Keratinocyte (primary cell): ENCODE data around the gene PDK2. TPM values are rescaled to one million over a fixed set of nuclear protein-coding genes. Genes with fewer than 3 reads are reported as not detected.

Source experiments
- DNase-seq: peaks from one replicate; pipeline ENCODE4 v3.0.0-alpha.2; 2011; ENCODE audit warnings: low read depth, missing footprints, low spot score
- FAIRE-seq: peaks from 2 replicates; lab custom pipeline; 2011; peaks lifted over from hg19 to GRCh38; lab: Jason Lieb, UNC
- H2AFZ ChIP-seq: 2 replicates; pipeline ENCODE4 v1.6.0; 2012; ENCODE audit warnings: low read length, control low read depth, inconsistent platforms; ENCODE audit not compliant: control insufficient read depth
- H3K27ac ChIP-seq: 2 replicates; pipeline ENCODE4 v1.5.1; 2011; ENCODE audit warnings: low read length; ENCODE audit not compliant: control insufficient read depth, insufficient read depth
- H3K27me3 ChIP-seq: 3 replicates; pipeline ENCODE4 v1.6.0; 2011; ENCODE audit warnings: low read length; ENCODE audit not compliant: control insufficient read depth, insufficient read depth; ENCODE audit errors: extremely low read depth
- H3K36me3 ChIP-seq, 2 experiments: 2 replicates in 1 of 2; 3 replicates in 1 of 2; pipeline ENCODE4 v1.5.1; 2011; ENCODE audit warnings: low read length in 2 of 2, mild to moderate bottlenecking in 1 of 2; ENCODE audit not compliant: control insufficient read depth in 2 of 2, insufficient read depth in 2 of 2; ENCODE audit errors: extremely low read depth in 1 of 2
- H3K4me1 ChIP-seq: 3 replicates; pipeline ENCODE4 v1.5.1; 2011; ENCODE audit warnings: low read length; ENCODE audit not compliant: control insufficient read depth, insufficient read depth; ENCODE audit errors: extremely low read depth
- H3K4me2 ChIP-seq: 3 replicates; pipeline ENCODE4 v1.6.0; 2011; ENCODE audit warnings: low read depth, low read length; ENCODE audit not compliant: control insufficient read depth, insufficient read depth; ENCODE audit errors: extremely low read depth
- H3K4me3 ChIP-seq, 3 experiments: fragments of 200-600 bp in 1 of 3; sonication (generic) in 1 of 3; 2 replicates in 2 of 3; 3 replicates in 1 of 3; pipeline ENCODE4 v1.5.1; 2011 to 2016; ENCODE audit warnings: low read length in 3 of 3, mild to moderate bottlenecking in 3 of 3, control low read depth in 2 of 3, inconsistent platforms in 1 of 3, low read depth in 1 of 3, mixed read lengths in 1 of 3, mixed run types in 1 of 3, moderate library complexity in 1 of 3; ENCODE audit not compliant: control insufficient read depth in 2 of 3, insufficient read depth in 2 of 3; ENCODE audit errors: extremely low read depth in 1 of 3
- H3K79me2 ChIP-seq: 2 replicates; pipeline ENCODE4 v1.6.0; 2012; ENCODE audit warnings: low read length; ENCODE audit not compliant: control insufficient read depth, insufficient read depth
- H3K9ac ChIP-seq: 3 replicates; pipeline ENCODE4 v1.6.0; 2011; ENCODE audit warnings: low read length; ENCODE audit not compliant: control insufficient read depth, insufficient read depth; ENCODE audit errors: extremely low read depth
- H3K9me1 ChIP-seq: 3 replicates; pipeline ENCODE4 v1.6.0; 2011; ENCODE audit warnings: low read length; ENCODE audit not compliant: control insufficient read depth, insufficient read depth; ENCODE audit errors: extremely low read depth
- H3K9me3 ChIP-seq: 2 replicates; pipeline ENCODE4 v1.5.1; 2012; ENCODE audit warnings: low read depth, low read length; ENCODE audit not compliant: control insufficient read depth
- H4K20me1 ChIP-seq: 3 replicates; pipeline ENCODE4 v1.6.0; 2011; ENCODE audit warnings: low read length; ENCODE audit not compliant: control insufficient read depth, insufficient read depth; ENCODE audit errors: extremely low read depth
- EZH2 ChIP-seq: IDR thresholded peaks from one replicate; pipeline ENCODE4 v1.6.1; 2012; ENCODE audit warnings: inconsistent platforms, mild to moderate bottlenecking, low read length, moderate library complexity
- dilution Hi-C: fragments of 300-500 bp; cut with MboI; formaldehyde crosslinking; loops from one replicate; pipeline ENCODE4 v1.7.0; 2020; ENCODE audit warnings: low sequenced_read_pairs; ENCODE audit not compliant: extremely low pct_ligation_motif_present
- polyA plus RNA-seq, 5 experiments: library from polyadenylated mRNA; depleted of rRNA in 3 of 5; stranded (reverse) in 3 of 5; stranded (forward) in 1 of 5; unstranded in 1 of 5; fragments of >200 nt; gene quantifications; 1 replicate in 1 of 5; 2 replicates in 3 of 5; 3 replicates in 1 of 5; pipeline versions ENCODE4 v1.2.1 to v1.2.3, GENCODE V29; 2011 to 2012; ENCODE audit warnings: missing spikeins in 2 of 5, low read depth in 1 of 5, low replicate concordance in 1 of 5
- TF ChIP-seq, protein P1 (sequence below), 3 experiments: IDR thresholded peaks in 1 of 3; conservative IDR thresholded peaks in 1 of 3; optimal IDR thresholded peaks in 1 of 3; 2 replicates in 2 of 3; 3 replicates in 1 of 3; pipeline versions ENCODE3 to v1.5.1; 2011; ENCODE audit warnings: low read length in 3 of 3, mild to moderate bottlenecking in 3 of 3, moderate library complexity in 2 of 3, control low read depth in 1 of 3, inconsistent platforms in 1 of 3; ENCODE audit not compliant: insufficient read depth in 2 of 3; ENCODE audit errors: extremely low read depth in 1 of 3

The PDK2 gene
- polyA plus RNA-seq, 1 donor (not counting 4 experiments of a cell fraction or from before 2014, with no cell fraction given), result 7.5 TPM

DNA sequence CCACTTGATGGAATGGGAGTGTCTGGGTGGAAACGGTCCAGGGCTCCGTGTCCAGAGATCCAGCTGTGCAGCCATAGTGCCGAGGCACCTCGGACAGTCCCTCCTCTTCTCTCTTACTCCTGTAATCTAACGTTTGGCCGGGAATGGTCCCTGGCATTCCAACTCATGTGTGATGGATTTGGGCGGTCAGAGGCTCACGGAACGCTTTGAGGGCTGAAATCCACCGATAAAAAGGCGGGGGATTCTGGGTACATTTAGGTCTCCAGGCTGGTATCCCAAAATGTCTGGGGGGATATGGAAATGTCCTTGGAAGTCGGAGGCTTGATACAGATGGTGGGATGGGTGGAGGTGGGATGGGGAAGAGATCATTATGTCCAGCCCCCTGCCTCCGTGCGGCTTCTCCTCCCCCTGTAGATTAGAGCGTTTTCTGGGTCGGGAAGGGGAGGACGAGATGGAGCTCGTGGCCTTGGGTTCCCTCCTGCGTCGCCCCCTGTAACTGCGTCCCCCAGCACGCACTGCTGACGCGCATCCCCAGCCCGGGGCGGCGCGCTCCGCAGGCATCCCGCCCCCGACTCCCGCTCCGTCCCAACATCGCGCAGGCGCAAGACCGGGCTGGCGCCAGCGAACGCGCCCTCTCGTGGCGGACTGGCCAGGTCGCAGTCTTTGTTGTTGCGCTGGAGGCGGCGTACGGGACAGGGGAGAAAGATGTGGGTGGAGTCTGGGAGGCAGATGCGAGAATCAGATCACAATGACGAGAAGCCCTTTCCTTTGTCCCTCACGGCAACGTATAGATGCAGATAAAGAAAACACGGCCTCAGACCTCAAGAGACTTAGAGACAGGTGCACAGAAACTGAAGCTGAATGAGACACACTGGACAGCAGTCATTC lies 66.1 kb downstream of the PDK2 start:
- TF ChIP-seq, protein P1, sequence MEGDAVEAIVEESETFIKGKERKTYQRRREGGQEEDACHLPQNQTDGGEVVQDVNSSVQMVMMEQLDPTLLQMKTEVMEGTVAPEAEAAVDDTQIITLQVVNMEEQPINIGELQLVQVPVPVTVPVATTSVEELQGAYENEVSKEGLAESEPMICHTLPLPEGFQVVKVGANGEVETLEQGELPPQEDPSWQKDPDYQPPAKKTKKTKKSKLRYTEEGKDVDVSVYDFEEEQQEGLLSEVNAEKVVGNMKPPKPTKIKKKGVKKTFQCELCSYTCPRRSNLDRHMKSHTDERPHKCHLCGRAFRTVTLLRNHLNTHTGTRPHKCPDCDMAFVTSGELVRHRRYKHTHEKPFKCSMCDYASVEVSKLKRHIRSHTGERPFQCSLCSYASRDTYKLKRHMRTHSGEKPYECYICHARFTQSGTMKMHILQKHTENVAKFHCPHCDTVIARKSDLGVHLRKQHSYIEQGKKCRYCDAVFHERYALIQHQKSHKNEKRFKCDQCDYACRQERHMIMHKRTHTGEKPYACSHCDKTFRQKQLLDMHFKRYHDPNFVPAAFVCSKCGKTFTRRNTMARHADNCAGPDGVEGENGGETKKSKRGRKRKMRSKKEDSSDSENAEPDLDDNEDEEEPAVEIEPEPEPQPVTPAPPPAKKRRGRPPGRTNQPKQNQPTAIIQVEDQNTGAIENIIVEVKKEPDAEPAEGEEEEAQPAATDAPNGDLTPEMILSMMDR (optimal IDR thresholded peaks at IDR 0.05 in 1 of 3, IDR thresholded peaks at IDR 0.05 in 1 of 3, conservative IDR thresholded peaks at IDR 0.05 in 1 of 3; ENCODE audit: extremely low read depth in 1 of 3, insufficient read depth in 2 of 3, low read length in 3 of 3), result peak; percentile 84 to 99 (median 94)
- no peak for TF ChIP-seq EZH2
- Histone ChIP-seq H3K27me3 (no peaks in the 10 kb centered on the region), H3K9me1 (no peaks in the 10 kb centered on the region), H3K36me3 (no peaks in the 10 kb centered on the region), H4K20me1 (no peaks in the 10 kb centered on the region), H3K4me2 (peak overlapping the region; percentile 100), H3K79me2 (no peaks in the 10 kb centered on the region), H3K9me3 (no peaks in the 10 kb centered on the region), H3K4me3 (peak overlapping the region; percentile 50 to 87 (median 73)), H3K9ac (peak overlapping the region; percentile 56), H2AFZ (peak overlapping the region; percentile 98), H3K27ac (peak overlapping the region; percentile 8), H3K4me1 (peaks cover 9% of the 10 kb centered on the region)
- DNase-seq (no peak), FAIRE-seq (peak; percentile 61)
- dilution Hi-C loops, result no loop called here

Other genes with a start within 250 kb of the PDK2 start
- not detected in 3 replicates for gene TAC4, start 247.3 kb upstream of the PDK2 start, polyA plus RNA-seq
- gene DLX4, start 126.2 kb upstream of the PDK2 start, polyA plus RNA-seq, result 0.10 to 0.22 TPM (median 0.18 TPM) in 3 replicates
- 0.62 to 0.81 TPM (median 0.72 TPM) in 3 replicates for gene DLX3, start 100.1 kb upstream of the PDK2 start, polyA plus RNA-seq
- gene ITGA3, start 39.2 kb upstream of the PDK2 start, polyA plus RNA-seq, result 427 to 733 TPM (median 708 TPM) in 3 replicates
- gene SAMD14, start 34.8 kb downstream of the PDK2 start, polyA plus RNA-seq, result 0.02 to 0.06 TPM in 2 of 3 replicates, not detected in the other
- 15.2 to 18.2 TPM (median 16.1 TPM) in 3 replicates for gene PPP1R9B, start 55.3 kb downstream of the PDK2 start, polyA plus RNA-seq
- gene SGCA, start 70.7 kb downstream of the PDK2 start, polyA plus RNA-seq, result not detected in 3 replicates
- gene COL1A1, start 106.3 kb downstream of the PDK2 start, polyA plus RNA-seq, result 0.55 to 2.3 TPM (median 1.4 TPM) in 3 replicates
- 0.88 to 2.7 TPM (median 1.8 TPM) in 3 replicates for gene TMEM92, start 179.1 kb downstream of the PDK2 start, polyA plus RNA-seq